ENCODE results near the gene PTPN23. TPM values are rescaled to one million over a fixed set of nuclear protein-coding genes. Genes with fewer than 3 reads are reported as not detected.
"Not testable (repeated sequence)": the region's sequence is repeated elsewhere in the genome, so short reads cannot be mapped to it uniquely, and the experiment has no call there.

Gene PTPN23
- total and polyA plus RNA-seq, 2 of the 8 experiments (the other 6 are each of a cell fraction or from before 2014, with no cell fraction given) = 2.9 to 46.7 TPM

- H2BK20ac ChIP-seq (ENCODE audit: low read length); H3K9me3 ChIP-seq (ENCODE audit: insufficient read depth in 2 of 2, low read depth in 1 of 2, low read length in 1 of 2); H2BK12ac ChIP-seq (ENCODE audit: low read depth, low read length); H2BK5ac ChIP-seq (ENCODE audit: low read depth, low read length); H3K23me2 ChIP-seq (ENCODE audit: low read depth, low read length); H4K8ac ChIP-seq (ENCODE audit: extremely low read depth, insufficient read depth, low read length); H3K4me1 ChIP-seq (replicated peaks in 1 of 4; ENCODE audit: control insufficient read depth in 3 of 4, insufficient read depth in 4 of 4, low read length in 3 of 4); H3K4me3 ChIP-seq (ENCODE audit: extremely low read depth in 1 of 4, insufficient read depth in 2 of 4, low read depth in 3 of 4, low read length in 4 of 4); H2BK120ac ChIP-seq (replicated peaks; ENCODE audit: low read depth, low read length); H3K36me3 ChIP-seq (ENCODE audit: control insufficient read depth in 2 of 4, insufficient read depth in 4 of 4, low read length in 3 of 4); H3K9ac ChIP-seq (replicated peaks in 1 of 4; ENCODE audit: extremely low read depth in 1 of 4, low read depth in 3 of 4, low read length in 3 of 4); H3K18ac ChIP-seq (ENCODE audit: extremely low read depth, low read length); H4K20me1 ChIP-seq (replicated peaks in 1 of 2; ENCODE audit: control insufficient read depth in 1 of 2, insufficient read depth in 2 of 2, low read length in 2 of 2); H2BK15ac ChIP-seq (ENCODE audit: low read length); H2AFZ ChIP-seq (ENCODE audit: low read length); H3K79me1 ChIP-seq (ENCODE audit: low read depth, low read length); H2AK5ac ChIP-seq (ENCODE audit: low read depth, low read length); H3K4ac ChIP-seq (replicated peaks; ENCODE audit: insufficient read length, low read depth, low read length); H4K5ac ChIP-seq (ENCODE audit: insufficient read length, low read depth, low read length); H4K91ac ChIP-seq (replicated peaks; ENCODE audit: insufficient read length, low read length); H3K56ac ChIP-seq (replicated peaks; ENCODE audit: insufficient read length, low read depth, low read length); DNase-seq (ENCODE audit: low read depth in 1 of 2, low spot score in 2 of 2); H3K14ac ChIP-seq (ENCODE audit: insufficient read length); H3K4me2 ChIP-seq (ENCODE audit: insufficient read depth in 1 of 2, low read depth in 2 of 2, low read length in 2 of 2); FAIRE-seq; H3K27ac ChIP-seq (ENCODE audit: low read depth, low read length); H3K23ac ChIP-seq (ENCODE audit: insufficient read length); H3K27me3 ChIP-seq (replicated peaks in 1 of 4; ENCODE audit: control insufficient read depth in 3 of 4, extremely low read depth in 1 of 4, insufficient read depth in 3 of 4, low read length in 3 of 4): not testable (repeated sequence)
- ChIA-PET CTCF (ENCODE audit: partially characterized antibody) (interaction anchor here (0.9 to 1.2 kb wide), 2 partner anchors 16 to 24 kb away, joined by 3 to 5 read pairs; partner anchors contain the start of gene SCAP), POLR2A (ENCODE audit: partially characterized antibody) (interaction anchor here (0.5 to 0.7 kb wide), 2 partner anchors 13 to 230 kb away, joined by 3 to 4 read pairs; no protein-coding TSS in a partner anchor)
- peaks cover 3 to 79% of the 10 kb centered on the region in 2 experiments for H3K79me2 ChIP-seq (ENCODE audit: control insufficient read depth in 1 of 2, insufficient read depth in 2 of 2, low read length in 2 of 2)
- WGBS, 2 experiments (ENCODE audit: extremely low coverage in 1 of 2, insufficient coverage in 1 of 2, insufficient read length in 1 of 2, insufficient replicate concordance in 2 of 2, low coverage in 1 of 2, low lambda C conversion rate in 2 of 2, missing lambda C conversion rate in 1 of 2) = 89% methylated on average over 9 of the region's 9 CpGs; no CpG with 5 or more reads in 1 of the 2 experiments
These were observed 78.8 kb downstream of the PTPN23 start for GRCh38 chr3:47459534-47460085.

Other genes with a start within 250 kb of the PTPN23 start
- 44.6 and 46.3 TPM in 2 replicates for gene SETD2, start 216.9 kb upstream of the PTPN23 start, total RNA-seq (2021; fragmentation: NEBNext Ultra II Directional; extraction: Animal tissue kit (Norgen Biotek cat#: 25700))
- 10.6 and 15.7 TPM in 2 replicates for gene SETD2, start 216.9 kb upstream of the PTPN23 start, polyA plus RNA-seq (2011; rRNA removed)
- 6.8 and 8.0 TPM in 2 replicates for gene KIF9, start 98.2 kb upstream of the PTPN23 start, total RNA-seq (2021; fragmentation: NEBNext Ultra II Directional; extraction: Animal tissue kit (Norgen Biotek cat#: 25700))
- gene KIF9, start 98.2 kb upstream of the PTPN23 start, polyA plus RNA-seq (2011; rRNA removed) = 5.0 and 5.8 TPM in 2 replicates
- gene KLHL18, start 98.1 kb upstream of the PTPN23 start, total RNA-seq (2021; fragmentation: NEBNext Ultra II Directional; extraction: Animal tissue kit (Norgen Biotek cat#: 25700)) = 30.9 and 31.7 TPM in 2 replicates
- gene KLHL18, start 98.1 kb upstream of the PTPN23 start, polyA plus RNA-seq (2011; rRNA removed) = 19.9 and 27.3 TPM in 2 replicates
- 110 and 114 TPM in 2 replicates for gene SCAP, start 94.9 kb downstream of the PTPN23 start, total RNA-seq (2021; fragmentation: NEBNext Ultra II Directional; extraction: Animal tissue kit (Norgen Biotek cat#: 25700))
- gene SCAP, start 94.9 kb downstream of the PTPN23 start, polyA plus RNA-seq (2011; rRNA removed) = 74.0 and 103 TPM in 2 replicates
- 49.6 and 51.1 TPM in 2 replicates for gene ELP6, start 132.7 kb downstream of the PTPN23 start, total RNA-seq (2021; fragmentation: NEBNext Ultra II Directional; extraction: Animal tissue kit (Norgen Biotek cat#: 25700))
- 78.5 and 78.7 TPM in 2 replicates for gene ELP6, start 132.7 kb downstream of the PTPN23 start, polyA plus RNA-seq (2011; rRNA removed)
- 7.4 and 8.2 TPM in 2 replicates for gene CSPG5, start 197.8 kb downstream of the PTPN23 start, total RNA-seq (2021; fragmentation: NEBNext Ultra II Directional; extraction: Animal tissue kit (Norgen Biotek cat#: 25700))
- gene CSPG5, start 197.8 kb downstream of the PTPN23 start, polyA plus RNA-seq (2011; rRNA removed) = 2.1 and 2.7 TPM in 2 replicates